SH-SY5Y (cell line): ENCODE data around the gene DDX41.

Experiments used
- GATA2 ChIP-seq: IDR thresholded peaks from 2 replicates; pipeline ENCODE4 v1.6.1; 2011; ENCODE audit warnings: mild to moderate bottlenecking, low read depth, low read length
- GATA3 ChIP-seq: IDR thresholded peaks from 2 replicates; pipeline ENCODE4 v1.6.1; 2011; ENCODE audit warnings: low read depth, mild to moderate bottlenecking, low read length, moderate library complexity

- TF ChIP-seq GATA2, result no peak
- no peak for TF ChIP-seq GATA3
Observed at GRCh38 chr5:177483042-177483441, 33.7 kb downstream of the DDX41 start.
